Spleen (tissue), 11 donors: ENCODE measurements around the gene FN1. TPM values are rescaled to one million over a fixed set of nuclear protein-coding genes. Genes with fewer than 3 reads are reported as not detected.

Source experiments
- DNase-seq: peaks from one replicate; pipeline ENCODE4 v3.0.0-alpha.2; 2020
- H3K27ac ChIP-seq, 8 donors: fragments of 200-600 bp; sonication (generic) in 7 of 8; 1 replicate in 4 of 8; 2 replicates in 4 of 8; pipeline versions ENCODE4 v1.5.0 to v1.8.0; 2016 to 2021; ENCODE audit warnings: inconsistent platforms in 4 of 8, mild to moderate bottlenecking in 4 of 8, moderate library complexity in 1 of 8
- H3K27me3 ChIP-seq, 7 donors: fragments of 200-600 bp; sonication (generic) in 6 of 7; replicated peaks in 1 of 7; 1 replicate in 4 of 7; 2 replicates in 3 of 7; pipeline versions ENCODE4 v1.5.0 to v1.8.0; 2016 to 2021; ENCODE audit warnings: inconsistent platforms in 3 of 7, mild to moderate bottlenecking in 1 of 7
- H3K36me3 ChIP-seq, 6 donors: fragments of 200-600 bp; sonication (generic) in 5 of 6; 1 replicate in 4 of 6; 2 replicates in 2 of 6; pipeline versions ENCODE4 v1.5.0 to v1.8.0; 2016 to 2021; ENCODE audit warnings: inconsistent platforms in 2 of 6
- H3K4me1 ChIP-seq, 6 donors: fragments of 200-600 bp; sonication (generic) in 5 of 6; 1 replicate in 3 of 6; 2 replicates in 3 of 6; pipeline versions ENCODE4 v1.5.0 to v1.8.0; 2016 to 2021; ENCODE audit warnings: inconsistent platforms in 3 of 6
- H3K4me3 ChIP-seq, 8 donors: fragments of 200-600 bp; sonication (generic) in 7 of 8; 1 replicate in 4 of 8; 2 replicates in 4 of 8; pipeline versions ENCODE4 v1.5.0 to v1.8.0; 2016 to 2021; ENCODE audit warnings: inconsistent platforms in 4 of 8, mild to moderate bottlenecking in 4 of 8, moderate library complexity in 2 of 8
- H3K9me3 ChIP-seq, 8 donors: fragments of 200-600 bp; sonication (generic) in 7 of 8; 1 replicate in 4 of 8; 2 replicates in 4 of 8; pipeline versions ENCODE4 v1.5.0 to v1.8.0; 2016 to 2021; ENCODE audit warnings: inconsistent platforms in 4 of 8
- POLR2A ChIP-seq, 3 donors: fragments of 450-650 bp; IDR thresholded peaks; one replicate each; pipeline ENCODE4 v1.5.1; 2017; ENCODE audit warnings: antibody characterized with exemption in 3 of 3, mild to moderate bottlenecking in 1 of 3
- POLR2AphosphoS5 ChIP-seq, 3 donors: sonication (generic); formaldehyde crosslinking; IDR thresholded peaks; one replicate each; pipeline ENCODE4 v1.5.1; 2017; ENCODE audit warnings: antibody characterized with exemption in 3 of 3
- WGBS, 5 donors: extraction: QIAGEN DNeasy Blood & Tissue Kit in 3 of 5; methylation state at CpG; one replicate each; pipeline versions ENCODE4 v1.1.5 to v1.1.7; 2013 to 2018; 5-methylcytosine and 5-hydroxymethylcytosine counted together
- intact Hi-C: fragments of 100-400 bp; cut with DNase I; formaldehyde crosslinking; loops from one replicate; pipeline ENCODE4 v1.15.0; 2023; ENCODE audit warnings: low total_unique reads
- polyA plus RNA-seq, 3 donors: library from polyadenylated mRNA; stranded (reverse); fragments of 200-250 nt; gene quantifications; one replicate each; pipeline ENCODE4 v1.2.1, GENCODE V29; 2013
- total RNA-seq, 7 donors: library from RNA; depleted of rRNA in 3 of 7; stranded (reverse); fragments of >200 nt in 3 of 7; fragmentation: NEBNext Ultra II Directional in 4 of 7; extraction: Animal tissue kit (Norgen Biotek cat#: 25700) in 4 of 7; gene quantifications; one replicate each; pipeline versions ENCODE4 v1.1.0 to v1.2.1, GENCODE V29; 2016 to 2021
- TF ChIP-seq, protein P1 (sequence below), 11 experiments: fragments of 200-600 bp in 7 of 11; fragments of 450-650 bp in 4 of 11; sonication (generic) in 4 of 11; IDR thresholded peaks in 8 of 11; conservative IDR thresholded peaks in 3 of 11; 1 replicate in 7 of 11; 2 replicates in 4 of 11; pipeline versions ENCODE4 v1.4.0 to v1.8.0; 2016 to 2021; ENCODE audit warnings: antibody characterized with exemption in 11 of 11, inconsistent platforms in 4 of 11, mild to moderate bottlenecking in 1 of 11
- donor health status: healthy with polysubstance abuse.
- donor health status: DM: no; HTN: no; CAD: no; lungs with moderate emphysema.
- donor health status: DM: no; HTN: no; CAD: no.
- donor health status: Bipolar disorder and iron deficiency.
- donor health status: healthy.
- donor health status: DM: no; HTN: no; CAD: no.
- donor health status: DM: yes; HTN: yes; CAD: no.

Gene FN1
- total and polyA plus RNA-seq, 10 donors: 28.0 to 104 (median 35.8) TPM

GRCh38 chr2:215324811-215325210, 111.1 kb downstream of the FN1 start:
- no peaks in the 10 kb centered on the region for H3K9me3 ChIP-seq
- TF ChIP-seq POLR2A (IDR thresholded peaks at IDR 0.05): no peak
- TF ChIP-seq, protein P1, sequence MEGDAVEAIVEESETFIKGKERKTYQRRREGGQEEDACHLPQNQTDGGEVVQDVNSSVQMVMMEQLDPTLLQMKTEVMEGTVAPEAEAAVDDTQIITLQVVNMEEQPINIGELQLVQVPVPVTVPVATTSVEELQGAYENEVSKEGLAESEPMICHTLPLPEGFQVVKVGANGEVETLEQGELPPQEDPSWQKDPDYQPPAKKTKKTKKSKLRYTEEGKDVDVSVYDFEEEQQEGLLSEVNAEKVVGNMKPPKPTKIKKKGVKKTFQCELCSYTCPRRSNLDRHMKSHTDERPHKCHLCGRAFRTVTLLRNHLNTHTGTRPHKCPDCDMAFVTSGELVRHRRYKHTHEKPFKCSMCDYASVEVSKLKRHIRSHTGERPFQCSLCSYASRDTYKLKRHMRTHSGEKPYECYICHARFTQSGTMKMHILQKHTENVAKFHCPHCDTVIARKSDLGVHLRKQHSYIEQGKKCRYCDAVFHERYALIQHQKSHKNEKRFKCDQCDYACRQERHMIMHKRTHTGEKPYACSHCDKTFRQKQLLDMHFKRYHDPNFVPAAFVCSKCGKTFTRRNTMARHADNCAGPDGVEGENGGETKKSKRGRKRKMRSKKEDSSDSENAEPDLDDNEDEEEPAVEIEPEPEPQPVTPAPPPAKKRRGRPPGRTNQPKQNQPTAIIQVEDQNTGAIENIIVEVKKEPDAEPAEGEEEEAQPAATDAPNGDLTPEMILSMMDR (IDR thresholded peaks at IDR 0.05 in 8 of 11, conservative IDR thresholded peaks at IDR 0.05 in 3 of 11): no peak
- no peak for TF ChIP-seq POLR2AphosphoS5 (IDR thresholded peaks at IDR 0.05)
- no peak for DNase-seq
- 80 to 90% (median 86%) methylated on average over 6 of the region's 6 CpGs for WGBS, 5 donors
- H3K4me3 ChIP-seq: no peak overlapping the region
- H3K27ac ChIP-seq: no peak overlapping the region
- intact Hi-C loops: no loop called here
- H3K36me3 ChIP-seq: peaks cover 0 to 100% (median 61%) of the 10 kb centered on the region in 6 donors
- H3K4me1 ChIP-seq: peaks cover 0 to 21% (median 0%) of the 10 kb centered on the region in 6 donors
- H3K27me3 ChIP-seq: no peaks in the 10 kb centered on the region

DNA sequence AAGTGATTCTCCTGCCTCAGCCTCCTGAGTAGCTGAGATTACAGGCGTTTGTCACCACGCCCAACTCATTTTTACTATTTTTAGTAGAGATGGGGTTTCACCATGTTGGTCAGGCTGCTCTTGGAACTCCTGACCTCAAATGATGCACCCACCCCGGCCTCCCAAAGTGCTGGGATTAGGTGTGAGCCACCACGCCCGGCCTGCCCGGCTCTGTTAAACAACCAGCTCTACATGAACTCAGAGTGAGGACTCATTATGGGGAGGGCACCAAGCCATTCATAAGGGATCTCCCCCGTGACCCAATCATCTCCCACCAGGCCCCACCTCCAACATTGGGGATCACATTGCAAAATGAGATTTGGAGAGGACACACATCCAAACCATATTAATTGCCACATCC, 115.2 kb downstream of the FN1 start:
- H3K36me3 ChIP-seq: peaks cover 0 to 100% (median 47%) of the 10 kb centered on the region in 6 donors
- peak overlapping the region in 1 of 8 donors; percentile 2 for H3K27ac ChIP-seq
- intact Hi-C loops: no loop called here
- H3K9me3 ChIP-seq: no peaks in the 10 kb centered on the region
- H3K4me1 ChIP-seq: peaks cover 0 to 10% (median 0%) of the 10 kb centered on the region in 6 donors
- WGBS, 5 donors: 74 to 89% (median 78%) methylated on average over 7 of the region's 7 CpGs
- no peak for TF ChIP-seq POLR2A (IDR thresholded peaks at IDR 0.05)
- TF ChIP-seq, protein P1 (IDR thresholded peaks at IDR 0.05 in 8 of 11, conservative IDR thresholded peaks at IDR 0.05 in 3 of 11): no peak
- DNase-seq: no peak
- no peaks in the 10 kb centered on the region for H3K27me3 ChIP-seq
- no peak overlapping the region for H3K4me3 ChIP-seq

GRCh38 chr2:215320102-215320501, 115.8 kb downstream of the FN1 start:
- peak overlapping the region in 1 of 8 donors; percentile 2 for H3K27ac ChIP-seq
- H3K4me3 ChIP-seq: no peak overlapping the region
- no peaks in the 10 kb centered on the region for H3K27me3 ChIP-seq
- peaks cover 0 to 99% (median 43%) of the 10 kb centered on the region in 6 donors for H3K36me3 ChIP-seq
- DNase-seq: no peak
- H3K9me3 ChIP-seq: no peaks in the 10 kb centered on the region
- TF ChIP-seq POLR2AphosphoS5 (IDR thresholded peaks at IDR 0.05) (no peak), POLR2A (IDR thresholded peaks at IDR 0.05) (no peak)
- TF ChIP-seq, protein P1 (IDR thresholded peaks at IDR 0.05 in 8 of 11, conservative IDR thresholded peaks at IDR 0.05 in 3 of 11): no peak
- peaks cover 0 to 14% (median 0%) of the 10 kb centered on the region in 6 donors for H3K4me1 ChIP-seq
- WGBS, 5 donors: 87 to 94% (median 89%) methylated on average over 3 of the region's 3 CpGs
- intact Hi-C loops: no loop called here

- H3K27me3 ChIP-seq: no peaks in the 10 kb centered on the region
- no peaks in the 10 kb centered on the region for H3K9me3 ChIP-seq
- TF ChIP-seq POLR2A (IDR thresholded peaks at IDR 0.05): no peak
- TF ChIP-seq POLR2AphosphoS5 (IDR thresholded peaks at IDR 0.05): no peak
- TF ChIP-seq, protein P1 (IDR thresholded peaks at IDR 0.05 in 8 of 11, conservative IDR thresholded peaks at IDR 0.05 in 3 of 11): no peak
- H3K4me1 ChIP-seq: peaks cover 0 to 20% (median 0%) of the 10 kb centered on the region in 6 donors
- H3K27ac ChIP-seq: no peak overlapping the region
- intact Hi-C loops: no loop called here
- DNase-seq: no peak
- WGBS, 5 donors: 95 to 98% (median 98%) methylated on average over 5 of the region's 5 CpGs
- H3K36me3 ChIP-seq: peaks cover 0 to 99% (median 41%) of the 10 kb centered on the region in 6 donors
- no peak overlapping the region for H3K4me3 ChIP-seq
These were observed 116.4 kb downstream of the FN1 start for GRCh38 chr2:215319500-215319899.
